ENCODE data around the gene GNAQ. TPM values are rescaled to one million over a fixed set of nuclear protein-coding genes. Genes with fewer than 3 reads are reported as not detected.

Gene GNAQ
- total and polyA plus RNA-seq, 2 experiments from 2014 or later = 25.7 to 47.9 TPM

GRCh38 chr9:78011049-78011448, 20.6 kb downstream of the GNAQ start:
- TF ChIP-seq EZH2 (IDR thresholded peaks at IDR 0.05; ENCODE audit: borderline replicate concordance) (no peak), CTCF (IDR thresholded peaks at IDR 0.05; ENCODE audit: poor library complexity) (no peak), EZH2phosphoT487 (IDR thresholded peaks at IDR 0.05; ENCODE audit: low read depth, severe bottlenecking, unreplicated experiment) (no peak)
- Histone ChIP-seq H3K9me2 (replicated peaks; ENCODE audit: insufficient read depth) (no peaks in the 10 kb centered on the region), H3K27ac (no peak overlapping the region), H3K4me2 (no peak overlapping the region), H3K36me3 (replicated peaks; ENCODE audit: insufficient read depth, low read depth) (no peaks in the 10 kb centered on the region), H3K79me2 (peaks cover 99% of the 10 kb centered on the region), H2AFZ (no peak overlapping the region), H3K9me3 (ENCODE audit: low read depth) (no peaks in the 10 kb centered on the region), H3K4me1 (ENCODE audit: insufficient read depth) (peaks cover 23% of the 10 kb centered on the region), H4K20me1 (ENCODE audit: insufficient read depth, poor library complexity, severe bottlenecking) (peaks cover 60% of the 10 kb centered on the region), H3K4me3 (no peak overlapping the region), H3K27me3 (no peaks in the 10 kb centered on the region)
- no peak for DNase-seq (ENCODE audit: low spot score)

GRCh38 chr9:78010445-78010844, 21.2 kb downstream of the GNAQ start:
- H3K36me3 ChIP-seq (replicated peaks; ENCODE audit: insufficient read depth, low read depth) = no peaks in the 10 kb centered on the region
- no peak overlapping the region for H3K4me2 ChIP-seq
- no peaks in the 10 kb centered on the region for H3K27me3 ChIP-seq
- no peaks in the 10 kb centered on the region for H3K9me2 ChIP-seq (replicated peaks; ENCODE audit: insufficient read depth)
- no peak overlapping the region for H3K4me3 ChIP-seq
- no peak overlapping the region for H3K27ac ChIP-seq
- H3K9me3 ChIP-seq (ENCODE audit: low read depth) = no peaks in the 10 kb centered on the region
- no peak for DNase-seq (ENCODE audit: low spot score)
- no peak for TF ChIP-seq EZH2 (IDR thresholded peaks at IDR 0.05; ENCODE audit: borderline replicate concordance)
- no peak for TF ChIP-seq CTCF (IDR thresholded peaks at IDR 0.05; ENCODE audit: poor library complexity)
- no peak for TF ChIP-seq EZH2phosphoT487 (IDR thresholded peaks at IDR 0.05; ENCODE audit: low read depth, severe bottlenecking, unreplicated experiment)
- peaks cover 23% of the 10 kb centered on the region for H3K4me1 ChIP-seq (ENCODE audit: insufficient read depth)
- no peak overlapping the region for H2AFZ ChIP-seq
- WGBS (ENCODE audit: low lambda C conversion rate, missing lambda C conversion rate) = 92% methylated on average over 5 of the region's 5 CpGs
- peaks cover 60% of the 10 kb centered on the region for H4K20me1 ChIP-seq (ENCODE audit: insufficient read depth, poor library complexity, severe bottlenecking)
- H3K79me2 ChIP-seq = peaks cover 99% of the 10 kb centered on the region

- Histone ChIP-seq H3K4me1 (ENCODE audit: insufficient read depth) (peaks cover 23% of the 10 kb centered on the region), H3K27me3 (no peaks in the 10 kb centered on the region), H3K79me2 (peaks cover 99% of the 10 kb centered on the region), H3K4me3 (no peak overlapping the region), H2AFZ (no peak overlapping the region), H3K27ac (no peak overlapping the region), H3K4me2 (no peak overlapping the region), H3K9me2 (replicated peaks; ENCODE audit: insufficient read depth) (no peaks in the 10 kb centered on the region), H3K36me3 (replicated peaks; ENCODE audit: insufficient read depth, low read depth) (no peaks in the 10 kb centered on the region), H3K9me3 (ENCODE audit: low read depth) (no peaks in the 10 kb centered on the region), H4K20me1 (ENCODE audit: insufficient read depth, poor library complexity, severe bottlenecking) (peaks cover 49% of the 10 kb centered on the region)
- TF ChIP-seq EZH2 (IDR thresholded peaks at IDR 0.05; ENCODE audit: borderline replicate concordance) (no peak), CTCF (IDR thresholded peaks at IDR 0.05; ENCODE audit: poor library complexity) (no peak), EZH2phosphoT487 (IDR thresholded peaks at IDR 0.05; ENCODE audit: low read depth, severe bottlenecking, unreplicated experiment) (no peak)
- DNase-seq (ENCODE audit: low spot score) = no peak
- WGBS (ENCODE audit: low lambda C conversion rate, missing lambda C conversion rate) = 90% methylated on average over 4 of the region's 4 CpGs
Measured at GRCh38 chr9:78009186-78009585, 22.4 kb downstream of the GNAQ start.

- 75% methylated on average over 1 of the region's 1 CpG for WGBS (ENCODE audit: low lambda C conversion rate, missing lambda C conversion rate)
- Histone ChIP-seq H3K27ac (no peak overlapping the region), H3K4me1 (ENCODE audit: insufficient read depth) (peaks cover 30% of the 10 kb centered on the region), H3K36me3 (replicated peaks; ENCODE audit: insufficient read depth, low read depth) (no peaks in the 10 kb centered on the region), H2AFZ (no peak overlapping the region), H3K79me2 (peaks cover 97% of the 10 kb centered on the region), H3K9me2 (replicated peaks; ENCODE audit: insufficient read depth) (no peaks in the 10 kb centered on the region), H4K20me1 (ENCODE audit: insufficient read depth, poor library complexity, severe bottlenecking) (peaks cover 53% of the 10 kb centered on the region), H3K9me3 (ENCODE audit: low read depth) (no peaks in the 10 kb centered on the region), H3K4me3 (no peak overlapping the region), H3K27me3 (no peaks in the 10 kb centered on the region), H3K4me2 (no peak overlapping the region)
- TF ChIP-seq EZH2phosphoT487 (IDR thresholded peaks at IDR 0.05; ENCODE audit: low read depth, severe bottlenecking, unreplicated experiment) (no peak), CTCF (IDR thresholded peaks at IDR 0.05; ENCODE audit: poor library complexity) (no peak), EZH2 (IDR thresholded peaks at IDR 0.05; ENCODE audit: borderline replicate concordance) (no peak)
- DNase-seq (ENCODE audit: low spot score) = no peak
Measured at GRCh38 chr9:78006734-78007133, 24.9 kb downstream of the GNAQ start.
